ENCODE results near the gene PGBD1.
"Not testable (repeated sequence)": the region's sequence is repeated elsewhere in the genome, so short reads cannot be mapped to it uniquely, and the experiment has no call there.

GRCh38 chr6:28306363-28306762 lies 25.0 kb downstream of the PGBD1 start:
- not testable (repeated sequence) for TF ChIP-seq CTCF, POLR2A (IDR thresholded peaks at IDR 0.05)
